Measurements from ENCODE around the gene LY86.
"Not testable (repeated sequence)": the region's sequence is repeated elsewhere in the genome, so short reads cannot be mapped to it uniquely, and the experiment has no call there.

LY86 gene

GRCh38 chr6:6596529-6597328, 8.2 kb downstream of the LY86 start:
- no peak for DNase-seq (ENCODE audit: low spot score)

GRCh38 chr6:6597682-6598081, 9.2 kb downstream of the LY86 start:
- DNase-seq (ENCODE audit: low spot score): no peak

- no peak for DNase-seq (ENCODE audit: low spot score)
These were observed 11.0 kb downstream of the LY86 start for GRCh38 chr6:6599468-6599873.

GRCh38 chr6:6600875-6601274, 12.4 kb downstream of the LY86 start:
- no peak for DNase-seq (ENCODE audit: low spot score)

- DNase-seq (ENCODE audit: low spot score): no peak
These were observed 13.7 kb downstream of the LY86 start for GRCh38 chr6:6602262-6602661.

GRCh38 chr6:6603317-6603716, 14.8 kb downstream of the LY86 start:
- no peak for DNase-seq (ENCODE audit: low spot score)

- no peak for DNase-seq (ENCODE audit: low spot score)
These were observed 15.5 kb downstream of the LY86 start for GRCh38 chr6:6604015-6604414.

- DNase-seq (ENCODE audit: low spot score): no peak
These were observed 16.0 kb downstream of the LY86 start for GRCh38 chr6:6604566-6604965.

GRCh38 chr6:6605873-6606272, 17.4 kb downstream of the LY86 start:
- DNase-seq (ENCODE audit: low spot score): no peak

- DNase-seq (ENCODE audit: low spot score): not testable (repeated sequence)
These were observed 18.0 kb downstream of the LY86 start for GRCh38 chr6:6606391-6607030.

GRCh38 chr6:6609450-6609849, 20.9 kb downstream of the LY86 start:
- DNase-seq (ENCODE audit: low spot score): no peak

- no peak for DNase-seq (ENCODE audit: low spot score)
These were observed 21.6 kb downstream of the LY86 start for GRCh38 chr6:6610031-6610591.

- no peak for DNase-seq (ENCODE audit: low spot score)
These were observed 23.0 kb downstream of the LY86 start for GRCh38 chr6:6611486-6611885.

- no peak for DNase-seq (ENCODE audit: low spot score)
These were observed 23.8 kb downstream of the LY86 start for GRCh38 chr6:6612308-6612707.

- DNase-seq (ENCODE audit: low spot score): not testable (repeated sequence)
These were observed 24.7 kb downstream of the LY86 start for GRCh38 chr6:6613103-6613718.

- no peak for DNase-seq (ENCODE audit: low spot score)
These were observed 25.8 kb downstream of the LY86 start for GRCh38 chr6:6614096-6614982.

GRCh38 chr6:6614983-6615349, 26.4 kb downstream of the LY86 start:
- no peak for DNase-seq (ENCODE audit: low spot score)

GRCh38 chr6:6616656-6617055, 28.1 kb downstream of the LY86 start:
- no peak for DNase-seq (ENCODE audit: low spot score)

- DNase-seq (ENCODE audit: low spot score): no peak
These were observed 30.7 kb downstream of the LY86 start for GRCh38 chr6:6619021-6619794.

GRCh38 chr6:6620766-6621425, 32.4 kb downstream of the LY86 start:
- DNase-seq (ENCODE audit: low spot score): no peak

GRCh38 chr6:6622501-6622900, 34.0 kb downstream of the LY86 start:
- DNase-seq (ENCODE audit: low spot score): no peak
